ENCODE results near the gene RBM12.

DNA sequence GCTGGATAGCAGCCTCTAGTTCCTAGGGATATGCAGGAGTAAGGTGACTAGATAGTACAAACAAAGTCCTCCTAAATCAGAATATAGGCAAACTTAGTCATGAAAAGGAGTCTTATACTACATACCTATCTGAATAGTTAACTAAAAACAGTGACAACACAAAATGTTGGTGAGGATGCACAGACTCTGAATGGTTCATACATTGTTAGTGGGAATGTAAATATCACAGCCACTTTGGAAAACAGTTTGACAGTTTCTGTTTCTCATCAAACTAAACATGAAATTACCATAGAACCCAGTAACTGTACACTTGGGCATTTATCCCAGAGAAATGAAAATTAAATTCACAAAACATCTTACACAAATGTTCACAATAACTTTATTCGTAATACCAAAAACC lies 17.3 kb upstream of the RBM12 start:
- TF ChIP-seq RAD21 (IDR thresholded peaks at IDR 0.05) (no peak), CTCF (IDR thresholded peaks at IDR 0.05; ENCODE audit: low read depth, low read length, missing input control) (no peak), GABPA (IDR thresholded peaks at IDR 0.05 in 1 of 2, conservative IDR thresholded peaks at IDR 0.05 in 1 of 2) (no peak), EGR1 (IDR thresholded peaks at IDR 0.05; ENCODE audit: low read depth in 2 of 2) (no peak), YY1 (IDR thresholded peaks at IDR 0.05) (no peak)
- TF ChIP-seq, protein P1, sequence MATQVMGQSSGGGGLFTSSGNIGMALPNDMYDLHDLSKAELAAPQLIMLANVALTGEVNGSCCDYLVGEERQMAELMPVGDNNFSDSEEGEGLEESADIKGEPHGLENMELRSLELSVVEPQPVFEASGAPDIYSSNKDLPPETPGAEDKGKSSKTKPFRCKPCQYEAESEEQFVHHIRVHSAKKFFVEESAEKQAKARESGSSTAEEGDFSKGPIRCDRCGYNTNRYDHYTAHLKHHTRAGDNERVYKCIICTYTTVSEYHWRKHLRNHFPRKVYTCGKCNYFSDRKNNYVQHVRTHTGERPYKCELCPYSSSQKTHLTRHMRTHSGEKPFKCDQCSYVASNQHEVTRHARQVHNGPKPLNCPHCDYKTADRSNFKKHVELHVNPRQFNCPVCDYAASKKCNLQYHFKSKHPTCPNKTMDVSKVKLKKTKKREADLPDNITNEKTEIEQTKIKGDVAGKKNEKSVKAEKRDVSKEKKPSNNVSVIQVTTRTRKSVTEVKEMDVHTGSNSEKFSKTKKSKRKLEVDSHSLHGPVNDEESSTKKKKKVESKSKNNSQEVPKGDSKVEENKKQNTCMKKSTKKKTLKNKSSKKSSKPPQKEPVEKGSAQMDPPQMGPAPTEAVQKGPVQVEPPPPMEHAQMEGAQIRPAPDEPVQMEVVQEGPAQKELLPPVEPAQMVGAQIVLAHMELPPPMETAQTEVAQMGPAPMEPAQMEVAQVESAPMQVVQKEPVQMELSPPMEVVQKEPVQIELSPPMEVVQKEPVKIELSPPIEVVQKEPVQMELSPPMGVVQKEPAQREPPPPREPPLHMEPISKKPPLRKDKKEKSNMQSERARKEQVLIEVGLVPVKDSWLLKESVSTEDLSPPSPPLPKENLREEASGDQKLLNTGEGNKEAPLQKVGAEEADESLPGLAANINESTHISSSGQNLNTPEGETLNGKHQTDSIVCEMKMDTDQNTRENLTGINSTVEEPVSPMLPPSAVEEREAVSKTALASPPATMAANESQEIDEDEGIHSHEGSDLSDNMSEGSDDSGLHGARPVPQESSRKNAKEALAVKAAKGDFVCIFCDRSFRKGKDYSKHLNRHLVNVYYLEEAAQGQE (IDR thresholded peaks at IDR 0.05): no peak

Measured in liver (tissue), 3 donors.